Activated naive CD8-positive, alpha-beta T cell treated with anti-CD3 and anti-CD28 coated beads, Interleukin-2, amount 10 ng/mL, durations not matched to agents 7 days and 5 days (primary cell): ENCODE data around the gene HORMAD2. TPM values are rescaled to one million over a fixed set of nuclear protein-coding genes. Genes with fewer than 3 reads are reported as not detected.

Experiments
- total RNA-seq, 2 experiments: library from RNA; stranded (reverse); gene quantifications; one replicate each; pipeline ENCODE4 v1.2.3, GENCODE V29; 2021

The HORMAD2 gene
- total RNA-seq, 2 experiments from 2014 or later = 0.14 TPM; not detected in 1

Other genes starting within 250 kb of the HORMAD2 start
- gene ASCC2, start 242.2 kb upstream of the HORMAD2 start, total RNA-seq = 10 to 100 TPM; 88.6 to 91.5 TPM
- gene MTMR3, start 197.3 kb upstream of the HORMAD2 start, total RNA-seq = 10 to 100 TPM; 33.9 to 40.8 TPM
- gene LIF, start 166.3 kb downstream of the HORMAD2 start, total RNA-seq = 100 to 1,000 TPM; 508 to 564 TPM
- 100 to 1,000 TPM; 125 to 142 TPM for gene OSM, start 186.4 kb downstream of the HORMAD2 start, total RNA-seq
- gene CASTOR1, start 209.0 kb downstream of the HORMAD2 start, total RNA-seq = 10 to 100 TPM; 24.2 to 27.5 TPM
- 10 to 100 TPM; 54.0 to 54.2 TPM for gene TBC1D10A, start 246.5 kb downstream of the HORMAD2 start, total RNA-seq